Activated naive CD8-positive, alpha-beta T cell treated with anti-CD3 and anti-CD28 coated beads, Interleukin-2, amount 10 ng/mL, durations not matched to agents 7 days and 5 days (primary cell): ENCODE data around the gene FBXL13. TPM values are rescaled to one million over a fixed set of nuclear protein-coding genes. Genes with fewer than 3 reads are reported as not detected.
"Not testable (repeated sequence)": the region's sequence is repeated elsewhere in the genome, so short reads cannot be mapped to it uniquely, and the experiment has no call there.

ENCODE experiments used
- ATAC-seq: fragments of 150-1000 bp; cut with Tn5 transposase; one replicate; pipeline ENCODE4 v1.10.0; 2021; ENCODE audit warnings: low read depth, moderate library complexity
- POLR2A ChIA-PET: fragments of 350-600 bp; sonication (Branson Sonifier 250); formaldehyde crosslinking; loops from one replicate; lab custom pipeline; 2021; ENCODE audit warnings: antibody characterized with exemption; lab: Charles Lee
- DNase-seq: peaks from one replicate; pipeline ENCODE4 v3.0.0; 2021
- H3K27ac Mint-ChIP-seq: one replicate; pipeline ENCODE4 v1.8.0; 2022; ENCODE audit warnings: mild to moderate bottlenecking, mixed read lengths
- H3K27me3 Mint-ChIP-seq: one replicate; pipeline ENCODE4 v1.8.0; 2022; ENCODE audit warnings: mild to moderate bottlenecking, moderate library complexity, mixed read lengths
- H3K36me3 Mint-ChIP-seq: one replicate; pipeline ENCODE4 v1.8.0; 2021; ENCODE audit warnings: mild to moderate bottlenecking, mixed read lengths
- H3K4me1 Mint-ChIP-seq: one replicate; pipeline ENCODE4 v1.8.0; 2021; ENCODE audit warnings: mixed read lengths
- H3K4me3 Mint-ChIP-seq: one replicate; pipeline ENCODE4 v1.8.0; 2022; ENCODE audit warnings: mild to moderate bottlenecking, moderate library complexity, mixed read lengths
- H3K9me3 Mint-ChIP-seq: one replicate; pipeline ENCODE4 v1.8.0; 2021; ENCODE audit warnings: mixed read lengths
- total RNA-seq, 2 experiments: library from RNA; stranded (reverse); gene quantifications; one replicate each; pipeline ENCODE4 v1.2.3, GENCODE V29; 2021

Gene FBXL13
- total RNA-seq, 2 experiments from 2014 or later: 0.65 to 1.4 TPM

- Mint-ChIP-seq H3K36me3 (no peaks in the 10 kb centered on the region), H3K4me1 (no peaks in the 10 kb centered on the region), H3K4me3 (no peak overlapping the region), H3K27me3 (no peaks in the 10 kb centered on the region), H3K9me3 (no peaks in the 10 kb centered on the region), H3K27ac (no peak overlapping the region)
- ATAC-seq: no peak
- POLR2A ChIA-PET: no interaction called here
- no peak for DNase-seq
These were observed 147.2 kb downstream of the FBXL13 start for GRCh38 chr7:102927312-102927933.

DNA sequence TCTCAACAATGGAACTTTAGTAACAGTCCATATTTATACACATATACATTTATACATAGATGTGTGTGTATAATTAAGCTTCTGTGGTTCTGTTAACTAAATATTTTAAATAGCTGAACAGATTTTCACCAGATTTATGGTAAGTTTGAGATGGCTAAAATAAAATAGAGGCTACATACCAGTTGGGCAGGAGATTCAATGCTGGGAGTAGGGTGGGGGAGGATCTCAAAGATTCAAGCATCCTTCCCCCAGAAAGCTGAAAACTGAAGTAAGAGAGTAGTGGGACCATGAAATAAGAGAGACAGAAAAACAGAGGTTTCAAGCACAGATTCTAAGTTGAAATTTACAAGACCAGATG, 147.8 kb downstream of the FBXL13 start:
- Mint-ChIP-seq H3K36me3 (no peaks in the 10 kb centered on the region), H3K27me3 (no peaks in the 10 kb centered on the region), H3K9me3 (no peaks in the 10 kb centered on the region), H3K4me3 (no peak overlapping the region), H3K27ac (no peak overlapping the region), H3K4me1 (no peaks in the 10 kb centered on the region)
- no peak for DNase-seq
- ATAC-seq: no peak
- POLR2A ChIA-PET: no interaction called here

DNA sequence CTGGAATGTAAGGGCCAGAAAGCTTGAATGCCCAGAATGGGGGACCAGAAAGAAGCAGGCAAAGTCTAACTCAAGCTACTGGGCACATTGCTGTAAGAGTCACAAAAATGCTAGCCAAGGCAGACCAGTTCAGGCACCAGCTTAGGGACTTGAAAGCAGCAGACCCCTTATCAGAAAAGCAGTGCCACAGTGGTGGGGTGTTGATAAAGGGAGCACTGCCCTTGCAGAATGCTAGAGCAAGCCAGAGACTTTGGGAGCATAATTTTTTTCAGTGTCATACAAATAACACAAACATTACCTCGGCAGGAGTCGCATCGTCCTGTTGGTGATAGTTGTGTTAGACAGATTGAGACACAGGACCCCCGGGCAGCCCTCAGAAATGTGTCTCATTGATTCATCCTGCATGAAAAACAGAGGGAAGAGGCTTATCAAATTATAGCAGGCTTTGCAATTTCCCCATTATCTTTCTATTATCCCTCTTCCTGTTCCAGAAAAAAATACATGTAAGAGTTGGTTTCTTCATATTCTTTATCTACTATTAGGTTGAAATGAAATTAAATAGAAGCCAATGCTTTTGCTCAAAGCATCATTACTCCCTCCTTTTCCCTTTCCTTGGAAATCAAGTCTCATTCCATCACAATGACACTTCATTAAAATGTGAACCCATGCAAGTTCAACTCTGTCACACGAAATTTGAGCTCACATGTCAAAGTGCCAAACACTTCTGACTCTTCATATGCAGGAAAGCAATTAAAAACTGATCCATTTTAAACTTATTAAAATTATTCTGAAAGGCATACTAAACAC, 148.4 kb downstream of the FBXL13 start:
- H3K9me3 Mint-ChIP-seq: no peaks in the 10 kb centered on the region
- no peaks in the 10 kb centered on the region for H3K36me3 Mint-ChIP-seq
- no peaks in the 10 kb centered on the region for H3K4me1 Mint-ChIP-seq
- ATAC-seq (no peak), DNase-seq (no peak)
- POLR2A ChIA-PET: no interaction called here
- H3K27ac Mint-ChIP-seq: no peak overlapping the region
- H3K27me3 Mint-ChIP-seq: no peaks in the 10 kb centered on the region
- H3K4me3 Mint-ChIP-seq: no peak overlapping the region

- no peak overlapping the region for H3K27ac Mint-ChIP-seq
- no peaks in the 10 kb centered on the region for H3K36me3 Mint-ChIP-seq
- no peaks in the 10 kb centered on the region for H3K4me1 Mint-ChIP-seq
- POLR2A ChIA-PET: no interaction called here
- H3K4me3 Mint-ChIP-seq: no peak overlapping the region
- ATAC-seq (no peak), DNase-seq (no peak)
- H3K9me3 Mint-ChIP-seq: no peaks in the 10 kb centered on the region
- H3K27me3 Mint-ChIP-seq: no peaks in the 10 kb centered on the region
These were observed 155.8 kb downstream of the FBXL13 start for GRCh38 chr7:102918845-102919244.

DNA sequence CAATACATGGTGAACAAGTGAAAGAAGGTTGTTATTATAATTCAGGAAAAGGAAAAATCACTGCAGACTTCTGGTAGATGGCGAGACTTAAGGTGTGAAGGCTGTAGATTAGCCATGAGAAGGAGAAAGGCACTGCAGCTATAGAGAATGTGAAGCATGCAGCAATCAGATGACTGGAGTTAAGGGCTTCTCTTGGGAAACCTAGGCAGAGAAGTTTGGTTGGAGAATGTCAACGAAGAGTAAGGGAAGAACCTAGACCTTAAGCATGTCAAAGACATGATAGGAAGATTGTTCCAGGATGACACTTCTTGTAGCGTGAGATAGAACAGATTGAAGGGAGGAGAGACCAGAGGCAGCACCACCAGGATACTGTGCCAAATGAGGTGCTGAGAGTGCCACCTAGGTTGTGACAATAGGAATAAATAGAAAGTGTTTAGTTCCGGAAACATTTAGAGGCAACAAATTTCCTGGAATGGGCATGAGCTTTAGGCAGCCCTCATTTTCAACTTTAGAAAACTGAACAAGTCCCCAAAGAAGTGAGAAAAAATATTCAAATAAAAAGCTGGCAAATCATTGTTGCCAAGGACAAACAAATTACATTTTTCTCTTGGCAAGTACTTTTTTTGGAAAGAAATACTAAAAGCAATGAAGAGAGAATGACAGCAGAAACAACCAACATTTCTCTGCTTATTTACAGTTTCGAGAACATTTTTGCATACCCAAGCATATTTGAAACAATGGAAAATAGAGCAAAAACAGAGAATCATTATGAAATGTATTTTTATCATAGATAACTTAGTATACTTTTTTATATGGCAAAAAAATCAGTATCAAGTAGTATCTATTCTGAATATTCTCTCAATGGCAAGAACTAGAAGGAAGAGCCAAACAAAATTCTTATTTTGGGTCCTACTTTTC, 156.9 kb downstream of the FBXL13 start:
- H3K36me3 Mint-ChIP-seq: no peaks in the 10 kb centered on the region
- no peak overlapping the region for H3K4me3 Mint-ChIP-seq
- H3K9me3 Mint-ChIP-seq: no peaks in the 10 kb centered on the region
- H3K27ac Mint-ChIP-seq: no peak overlapping the region
- no peak for ATAC-seq
- POLR2A ChIA-PET: no interaction called here
- H3K4me1 Mint-ChIP-seq: peaks cover 3% of the 10 kb centered on the region
- H3K27me3 Mint-ChIP-seq: no peaks in the 10 kb centered on the region
- DNase-seq: no peak

- DNase-seq: no peak
- no peaks in the 10 kb centered on the region for H3K27me3 Mint-ChIP-seq
- POLR2A ChIA-PET: no interaction called here
These were observed 157.7 kb downstream of the FBXL13 start for GRCh38 chr7:102916881-102917280.

GRCh38 chr7:102916426-102916825, 158.2 kb downstream of the FBXL13 start:
- H3K27ac Mint-ChIP-seq: no peak overlapping the region
- H3K4me3 Mint-ChIP-seq: no peak overlapping the region
- no peaks in the 10 kb centered on the region for H3K36me3 Mint-ChIP-seq
- ATAC-seq: no peak
- DNase-seq: no peak
- H3K4me1 Mint-ChIP-seq: peaks cover 5% of the 10 kb centered on the region
- H3K9me3 Mint-ChIP-seq: no peaks in the 10 kb centered on the region
- POLR2A ChIA-PET: no interaction called here
- H3K27me3 Mint-ChIP-seq: no peaks in the 10 kb centered on the region

More at GRCh38 chr7:102916881-102917280, 157.7 kb downstream of the FBXL13 start:
- no peak overlapping the region for H3K27ac Mint-ChIP-seq
- no peak for ATAC-seq
- H3K4me1 Mint-ChIP-seq: peaks cover 5% of the 10 kb centered on the region
- no peaks in the 10 kb centered on the region for H3K36me3 Mint-ChIP-seq
- no peak overlapping the region for H3K4me3 Mint-ChIP-seq
- no peaks in the 10 kb centered on the region for H3K9me3 Mint-ChIP-seq

GRCh38 chr7:102914585-102914984, 160.0 kb downstream of the FBXL13 start:
- no peaks in the 10 kb centered on the region for H3K36me3 Mint-ChIP-seq

DNA sequence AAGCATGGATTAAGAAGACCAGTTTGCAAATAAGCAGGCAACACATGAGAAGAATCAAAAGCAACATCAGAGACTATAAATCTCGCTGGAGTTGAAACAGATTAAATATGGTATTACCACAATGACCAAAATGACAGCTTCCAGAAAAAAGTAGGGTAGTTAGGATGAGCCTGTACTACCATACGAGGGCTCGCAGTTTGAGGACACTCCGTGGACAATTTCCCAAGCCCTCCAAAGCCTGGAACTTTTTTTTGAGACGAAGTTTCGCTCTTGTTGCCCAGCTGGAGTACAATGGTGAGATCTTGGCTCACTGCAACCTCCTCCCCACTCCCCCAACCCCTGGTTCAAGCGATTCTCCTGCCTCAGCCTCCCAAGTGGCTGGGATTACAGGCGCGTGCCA, 160.8 kb downstream of the FBXL13 start:
- POLR2A ChIA-PET: no interaction called here
- ATAC-seq: no peak
- no peaks in the 10 kb centered on the region for H3K9me3 Mint-ChIP-seq
- peaks cover 5% of the 10 kb centered on the region for H3K4me1 Mint-ChIP-seq
- no peaks in the 10 kb centered on the region for H3K27me3 Mint-ChIP-seq
- H3K4me3 Mint-ChIP-seq: no peak overlapping the region
- no peak overlapping the region for H3K27ac Mint-ChIP-seq
- no peak for DNase-seq
- no peaks in the 10 kb centered on the region for H3K36me3 Mint-ChIP-seq

More at GRCh38 chr7:102914585-102914984, 160.0 kb downstream of the FBXL13 start:
- POLR2A ChIA-PET: no interaction called here
- H3K27ac Mint-ChIP-seq: no peak overlapping the region
- H3K9me3 Mint-ChIP-seq: no peaks in the 10 kb centered on the region
- no peak overlapping the region for H3K4me3 Mint-ChIP-seq
- no peak for DNase-seq
- no peaks in the 10 kb centered on the region for H3K27me3 Mint-ChIP-seq
- no peak for ATAC-seq
- peaks cover 5% of the 10 kb centered on the region for H3K4me1 Mint-ChIP-seq

- DNase-seq: no peak
- Mint-ChIP-seq H3K27ac (no peak within 1 kb of the TSS), H3K36me3 (no peaks in the 10 kb centered on the region), H3K4me3 (peak within 1 kb of the TSS; percentile 25), H3K4me1 (peaks cover 5% of the 10 kb centered on the region), H3K27me3 (no peaks in the 10 kb centered on the region), H3K9me3 (peaks cover 2% of the 10 kb centered on the region)
- POLR2A ChIA-PET: no interaction called here
- ATAC-seq: no peak
These were observed 161.9 kb downstream of the FBXL13 start, which contains the start of gene LRRC17 for GRCh38 chr7:102912742-102913141. Gene LRRC17, plus strand, starts transcription at chr7:102913000. Its CDS starts 20,914 bp downstream, at chr7:102933914.

DNA sequence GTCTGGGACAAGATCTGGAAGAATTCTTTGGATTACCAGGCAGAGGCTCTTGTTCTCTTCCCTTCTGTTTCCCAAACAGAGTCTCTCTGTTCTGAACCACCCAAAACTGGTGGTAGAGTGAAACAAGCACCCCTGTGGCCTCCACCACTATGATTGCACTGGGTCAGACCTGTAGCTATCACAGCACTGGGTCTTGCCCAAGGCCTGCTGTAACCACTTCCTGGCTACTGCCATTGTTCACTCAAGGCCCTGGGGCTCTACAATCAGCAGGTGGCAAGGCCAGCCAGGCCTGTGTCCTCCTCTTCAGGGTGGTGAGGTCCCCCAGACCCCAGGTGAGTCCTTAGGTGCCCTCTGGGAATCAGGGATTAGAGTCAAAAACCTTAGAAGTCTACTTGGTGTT, 165.9 kb downstream of the FBXL13 start:
- Mint-ChIP-seq H3K4me1 (peaks cover 5% of the 10 kb centered on the region), H3K27ac (no peak overlapping the region), H3K9me3 (peaks cover 4% of the 10 kb centered on the region), H3K4me3 (no peak overlapping the region), H3K27me3 (no peaks in the 10 kb centered on the region), H3K36me3 (no peaks in the 10 kb centered on the region)
- no peak for ATAC-seq
- DNase-seq: no peak
- POLR2A ChIA-PET: no interaction called here

GRCh38 chr7:102903576-102903975, 171.0 kb downstream of the FBXL13 start:
- H3K27me3 Mint-ChIP-seq: not testable (repeated sequence)

DNA sequence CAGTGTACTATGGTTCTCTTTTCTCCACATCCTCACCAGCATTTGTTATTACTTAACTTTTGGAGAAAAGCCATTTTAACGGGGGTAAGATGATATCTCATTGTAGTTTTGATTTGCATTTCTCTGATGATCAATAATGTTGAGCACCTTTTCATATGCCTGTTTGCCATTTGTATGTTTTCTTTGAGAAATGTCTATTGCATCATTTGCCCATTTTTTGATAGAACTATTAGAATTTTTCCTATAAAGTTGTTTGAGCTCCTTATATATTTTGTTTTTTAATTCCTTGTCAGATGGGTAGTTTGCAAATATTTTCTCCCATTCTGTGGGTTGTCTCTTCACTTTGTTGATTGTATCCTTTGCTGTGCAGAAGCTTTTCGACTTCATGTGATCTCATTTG, 172.5 kb downstream of the FBXL13 start:
- H3K36me3 Mint-ChIP-seq, H3K9me3 Mint-ChIP-seq, H3K4me1 Mint-ChIP-seq, DNase-seq, POLR2A ChIA-PET, H3K27me3 Mint-ChIP-seq, ATAC-seq, H3K4me3 Mint-ChIP-seq, H3K27ac Mint-ChIP-seq: not testable (repeated sequence)

More at GRCh38 chr7:102903576-102903975, 171.0 kb downstream of the FBXL13 start:
- H3K9me3 Mint-ChIP-seq, H3K36me3 Mint-ChIP-seq, H3K4me3 Mint-ChIP-seq, H3K27ac Mint-ChIP-seq, DNase-seq, POLR2A ChIA-PET, H3K4me1 Mint-ChIP-seq, ATAC-seq: not testable (repeated sequence)
